Cardiac ventricle fibroblast (primary cell): ENCODE results near the gene EPHB4. TPM values are rescaled to one million over a fixed set of nuclear protein-coding genes. Genes with fewer than 3 reads are reported as not detected.

Experiments
- total RNA-seq: library from RNA; depleted of rRNA; stranded (reverse); fragments of >200 nt; gene quantifications from 2 replicates; pipeline ENCODE4 v1.2.3, GENCODE V29; 2015

The EPHB4 gene
- total RNA-seq, result 22.8 and 29.5 TPM in 2 replicates

DNA sequence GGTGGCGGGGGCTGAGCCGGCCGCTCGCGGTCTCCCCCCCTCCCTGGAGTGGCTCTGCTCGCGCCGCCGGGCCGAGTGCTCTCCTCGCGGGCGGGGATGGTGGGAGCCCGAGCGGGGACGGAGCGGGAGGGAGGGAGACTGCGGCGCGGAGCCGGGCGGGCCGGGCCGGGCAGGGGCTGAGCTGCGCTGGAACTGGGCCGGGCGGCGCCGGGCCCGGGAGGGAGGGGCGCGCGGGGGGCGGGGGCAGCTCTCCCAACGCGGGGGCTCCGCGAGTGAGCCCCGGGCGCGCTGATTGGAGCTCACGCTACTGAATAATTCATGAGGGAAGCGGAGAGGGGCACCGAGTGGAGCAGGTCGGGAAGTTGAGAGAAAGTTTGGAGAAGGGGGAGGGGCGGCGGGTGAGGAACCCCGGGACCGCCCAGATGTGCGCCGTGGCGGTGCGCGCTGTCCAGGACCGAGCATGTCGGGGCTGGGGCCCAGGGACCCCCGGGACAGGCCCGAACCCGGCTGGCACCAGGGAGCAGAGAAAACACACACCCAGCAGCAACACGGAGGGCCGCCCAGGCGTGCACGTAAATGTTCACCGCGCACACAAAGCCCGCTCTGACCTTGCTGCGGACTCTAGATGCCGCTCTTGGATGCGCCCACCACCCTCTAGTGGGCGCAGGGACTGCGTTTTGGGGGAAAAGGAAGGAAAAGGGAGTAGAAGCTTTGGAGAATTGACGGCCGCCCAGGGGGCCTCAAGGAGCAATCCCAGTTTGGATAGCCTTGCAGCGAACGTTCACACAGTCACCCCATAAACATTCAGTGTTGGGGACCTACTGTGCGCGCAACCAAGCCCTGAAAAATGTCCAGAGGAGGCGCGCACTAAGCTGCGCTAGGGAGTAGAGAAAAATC, at the start of gene EPHB4:
EPHB4 (minus strand) TSS at position 194 of the 897 bp plus-strand sequence. CDS start 493 bp downstream, outside the sequence.

DNA sequence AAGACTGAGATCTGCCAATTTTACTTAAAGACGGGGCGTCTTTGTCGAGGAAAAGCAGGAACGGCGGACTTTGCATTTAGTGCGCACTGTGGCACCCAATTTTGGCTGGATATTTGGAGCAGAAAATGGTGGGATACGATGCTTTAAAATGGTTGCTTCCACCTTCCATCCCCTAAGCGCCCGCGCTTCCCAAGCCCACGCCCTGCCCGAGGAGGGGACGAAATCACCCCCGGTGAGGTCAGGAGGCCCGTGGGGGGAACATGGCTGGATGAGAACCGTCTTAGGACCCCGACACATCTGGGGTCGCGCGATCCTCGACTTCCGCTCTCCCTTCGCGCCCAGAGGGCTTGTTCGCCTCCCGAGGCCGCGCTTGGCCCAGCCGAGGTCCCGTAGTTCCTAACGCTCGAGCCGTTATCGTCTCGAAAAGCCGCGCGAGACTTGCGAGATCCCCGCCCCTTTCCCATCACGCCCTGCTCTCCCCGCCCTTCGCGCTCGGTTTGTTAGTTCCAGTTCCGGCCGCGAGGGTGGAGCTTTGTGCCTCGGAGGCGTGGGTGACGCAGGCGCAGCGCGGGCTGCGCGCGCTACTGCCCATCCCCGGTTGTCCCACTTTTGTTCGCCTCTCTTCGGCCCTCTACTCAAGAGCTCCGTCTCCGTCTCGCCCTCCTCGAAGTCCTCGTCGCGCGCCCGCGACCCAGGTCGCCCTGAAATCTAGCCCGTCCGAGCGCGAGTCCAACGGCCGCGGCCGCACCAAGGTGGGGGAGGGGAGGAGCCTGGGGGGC, 47.4 kb upstream of the EPHB4 start, which contains the start of gene SRRT:
SRRT (plus strand) TSS at position 527 of the 779 bp plus-strand sequence. CDS start 488 bp downstream, outside the sequence.

DNA sequence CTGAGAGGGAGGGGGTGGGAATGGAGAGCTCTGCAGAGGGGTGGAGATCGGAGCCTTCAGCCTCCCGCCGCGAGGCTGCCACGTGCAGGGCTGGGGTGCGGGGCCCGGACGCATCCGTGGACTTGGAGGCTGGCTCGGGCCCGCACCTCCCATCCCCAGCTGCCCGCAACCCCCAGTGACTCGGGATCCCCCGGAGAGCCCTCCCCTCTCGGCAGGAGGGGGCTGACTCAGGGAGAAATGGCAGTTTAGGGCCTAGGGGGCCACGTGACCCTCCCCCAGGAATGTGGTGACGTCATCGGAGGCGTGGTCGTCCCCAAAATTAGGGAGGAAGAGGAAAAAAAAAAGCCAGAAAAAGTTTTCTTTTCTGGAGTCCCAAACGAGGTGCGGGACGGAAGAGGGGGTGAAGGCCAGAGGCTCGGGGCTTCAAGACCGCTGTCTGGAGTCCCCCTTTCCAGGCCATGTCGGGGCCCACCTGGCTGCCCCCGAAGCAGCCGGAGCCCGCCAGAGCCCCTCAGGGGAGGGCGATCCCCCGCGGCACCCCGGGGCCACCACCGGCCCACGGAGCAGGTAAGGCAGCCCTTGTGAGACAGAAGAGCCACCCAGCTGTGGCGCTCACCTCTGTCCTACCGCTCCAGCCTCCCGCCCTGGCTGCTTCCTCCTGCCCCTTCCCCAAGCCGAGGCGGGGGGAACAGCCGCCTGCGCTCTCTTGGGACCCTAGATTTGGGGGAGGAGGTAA, 39.9 kb upstream of the EPHB4 start, which contains the start of gene TRIP6:
TRIP6 (plus strand) TSS at position 348 of the 736 bp plus-strand sequence; CDS start at position 459, 111 bp downstream.

DNA sequence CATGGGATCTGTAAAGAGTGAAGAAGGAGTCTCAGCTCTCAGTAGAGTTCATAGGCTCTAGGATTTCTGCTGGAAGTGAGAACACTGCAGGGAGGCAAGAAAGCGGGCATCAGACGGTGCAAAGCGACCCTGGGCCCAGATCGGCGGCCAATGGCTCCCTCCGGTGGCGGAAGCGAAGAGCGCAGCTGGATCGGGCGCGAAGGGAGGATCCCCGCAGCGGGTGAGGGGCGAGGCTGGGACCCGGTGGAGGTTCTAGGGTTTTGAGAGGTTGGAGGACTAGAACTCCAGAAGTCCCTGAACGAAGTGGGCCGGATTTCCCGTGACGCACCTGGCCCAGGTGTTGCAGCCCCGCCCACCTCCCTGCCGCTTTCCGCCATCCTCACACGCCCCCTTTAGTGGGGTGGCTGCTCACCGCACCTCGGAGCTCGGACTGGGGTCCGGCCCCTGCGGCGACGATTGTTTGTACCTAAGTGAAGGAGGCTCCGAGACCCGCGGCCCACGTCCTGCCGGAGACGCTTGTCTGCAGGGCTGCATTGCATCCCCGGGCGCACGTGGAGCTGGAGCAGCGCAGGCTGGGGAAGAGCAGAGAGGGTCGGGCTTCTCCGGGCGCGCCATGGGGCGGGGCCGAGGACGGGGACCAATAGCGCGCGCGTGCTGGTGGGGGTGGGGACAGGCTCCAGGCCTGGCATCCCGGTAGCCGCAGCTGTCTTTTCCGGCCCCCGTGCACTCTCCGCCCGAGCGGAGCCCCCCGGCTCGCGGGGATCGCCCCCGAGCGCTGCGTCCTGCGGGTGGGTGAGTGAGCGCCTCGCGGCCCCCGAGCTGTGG, 24.9 kb upstream of the EPHB4 start, which contains the start of gene SLC12A9:
SLC12A9 (plus strand) TSS at position 666 of the 825 bp plus-strand sequence. CDS start 1,485 bp downstream, outside the sequence.

Other genes starting within 250 kb of the EPHB4 start
- gene LRCH4, start 241.4 kb downstream of the EPHB4 start, total RNA-seq, result 21.3 and 44.0 TPM in 2 replicates
- not detected in 2 replicates for gene FBXO24, start 241.2 kb downstream of the EPHB4 start, total RNA-seq
- gene PCOLCE, start 225.2 kb downstream of the EPHB4 start, total RNA-seq, result 692 and 708 TPM in 2 replicates
- gene MOSPD3, start 215.0 kb downstream of the EPHB4 start, total RNA-seq, result 17.6 and 21.9 TPM in 2 replicates
- 1.4 TPM in 1 of 2 replicates, not detected in the other for gene TFR2, start 186.0 kb downstream of the EPHB4 start, total RNA-seq
- not detected in 2 replicates for gene ACTL6B, start 171.1 kb downstream of the EPHB4 start, total RNA-seq
- 134 and 160 TPM in 2 replicates for gene GNB2, start 153.8 kb downstream of the EPHB4 start, total RNA-seq
- gene GIGYF1, start 133.3 kb downstream of the EPHB4 start, total RNA-seq, result 9.1 and 11.0 TPM in 2 replicates
- 22.4 and 26.2 TPM in 2 replicates for gene POP7, start 121.4 kb downstream of the EPHB4 start, total RNA-seq
- not detected in 2 replicates for gene EPO, start 107.1 kb downstream of the EPHB4 start, total RNA-seq
- gene ZAN, start 93.9 kb downstream of the EPHB4 start, total RNA-seq, result not detected in 2 replicates
- 12.7 and 18.8 TPM in 2 replicates for gene SLC12A9, start 25.2 kb upstream of the EPHB4 start, total RNA-seq
- gene TRIP6, start 39.9 kb upstream of the EPHB4 start, total RNA-seq, result 84.1 and 115 TPM in 2 replicates
- 35.5 and 36.9 TPM in 2 replicates for gene SRRT, start 47.6 kb upstream of the EPHB4 start, total RNA-seq
- gene UFSP1, start 62.2 kb upstream of the EPHB4 start, total RNA-seq, result 2.5 and 7.7 TPM in 2 replicates
- gene ACHE, start 68.4 kb upstream of the EPHB4 start, total RNA-seq, result not detected in 2 replicates
- gene MUC3A, start 122.0 kb upstream of the EPHB4 start, total RNA-seq, result not detected in 2 replicates
- 0.54 TPM in 1 of 2 replicates, not detected in the other for gene MUC12, start 142.0 kb upstream of the EPHB4 start, total RNA-seq
- gene MUC17, start 192.6 kb upstream of the EPHB4 start, total RNA-seq, result not detected in 2 replicates